ENCODE measurements around the gene MYL7. TPM values are rescaled to one million over a fixed set of nuclear protein-coding genes. Genes with fewer than 3 reads are reported as not detected.

The MYL7 gene
- total and polyA plus RNA-seq, 2 experiments from 2014 or later: 4.8 TPM; not detected in 1

- no peak for TF ChIP-seq ZNF331 (CRISPR knock-in tag; IDR thresholded peaks at IDR 0.05; ENCODE audit: low read depth)
- TF ChIP-seq ETS1 (IDR thresholded peaks at IDR 0.05): no peak
- no peak for TF ChIP-seq STAT1 (IDR thresholded peaks at IDR 0.05; ENCODE audit: unreplicated experiment)
- no peak for TF ChIP-seq ZNF114 (CRISPR knock-in tag; IDR thresholded peaks at IDR 0.05)
- TF ChIP-seq EZH2phosphoT487 (IDR thresholded peaks at IDR 0.05; ENCODE audit: unreplicated experiment): no peak
- TF ChIP-seq REST (IDR thresholded peaks at IDR 0.05; ENCODE audit: unreplicated experiment): no peak
- no peak for TF ChIP-seq POLR2AphosphoS5 (IDR thresholded peaks at IDR 0.05; ENCODE audit: low read depth)
- TF ChIP-seq NANOG (IDR thresholded peaks at IDR 0.05; ENCODE audit: borderline replicate concordance): no peak
- TF ChIP-seq JUNB (IDR thresholded peaks at IDR 0.05; ENCODE audit: unreplicated experiment): no peak
- no peak for TF ChIP-seq CREB1 (CRISPR knock-in tag; IDR thresholded peaks at IDR 0.05; ENCODE audit: low read depth)
Measured at GRCh38 chr7:44177570-44178131, 36.5 kb upstream of the MYL7 start (continued).

- Histone ChIP-seq H2AFZ (no peak overlapping the region), H3K27ac (ENCODE audit: low read depth) (no peak overlapping the region), H3K4me2 (no peak overlapping the region), H3K27me3 (ENCODE audit: insufficient read depth) (no peaks in the 10 kb centered on the region), H4K20me1 (replicated peaks; ENCODE audit: insufficient read depth) (no peaks in the 10 kb centered on the region), H3K4me1 (ENCODE audit: insufficient read depth) (no peaks in the 10 kb centered on the region), H3K4me3 (no peak overlapping the region), H3F3A (replicated peaks; ENCODE audit: low read depth) (no peaks in the 10 kb centered on the region), H3K9me2 (ENCODE audit: insufficient read depth) (0 out of 2 replicates have a peak, but pooled peaks cover 4% of the 10 kb centered on the region), H3K36me3 (ENCODE audit: insufficient read depth) (no peaks in the 10 kb centered on the region), H3K79me2 (replicated peaks; ENCODE audit: insufficient read depth) (no peaks in the 10 kb centered on the region)
- H3K27me3 Mint-ChIP-seq (ENCODE audit: insufficient read depth, low read depth, poor library complexity): peaks cover 8% of the 10 kb centered on the region
- ATAC-seq (no peak), DNase-seq (ENCODE audit: low spot score) (no peak)
- H3K36me3 Mint-ChIP-seq (ENCODE audit: low read depth): no peaks in the 10 kb centered on the region
- H3K9me3 Mint-ChIP-seq: no peaks in the 10 kb centered on the region
- H3K4me3 Mint-ChIP-seq: no peak overlapping the region
- H3K27ac Mint-ChIP-seq: no peak overlapping the region
- H3K4me1 Mint-ChIP-seq: peaks cover 10% of the 10 kb centered on the region; the same call in 2 of the 3 replicates
- TF ChIP-seq ZNF331 (CRISPR knock-in tag; IDR thresholded peaks at IDR 0.05; ENCODE audit: low read depth) (no peak), POLR2AphosphoS5 (IDR thresholded peaks at IDR 0.05; ENCODE audit: low read depth) (no peak), EZH2 (IDR thresholded peaks at IDR 0.05; ENCODE audit: low read depth, unreplicated experiment) (no peak), ZNF114 (CRISPR knock-in tag; IDR thresholded peaks at IDR 0.05) (no peak), ZNF462 (CRISPR knock-in tag; IDR thresholded peaks at IDR 0.05) (no peak)
Measured at GRCh38 chr7:44176486-44176885, 35.4 kb upstream of the MYL7 start.
